DMS153 (cell line): ENCODE data around the gene IL34.
"Not testable (repeated sequence)": the region's sequence is repeated elsewhere in the genome, so short reads cannot be mapped to it uniquely, and the experiment has no call there.

Experiments used
- DNase-seq: peaks from one replicate; lab custom pipeline; 2025; lab: John Stamatoyannopoulos, UW

The IL34 gene

DNA sequence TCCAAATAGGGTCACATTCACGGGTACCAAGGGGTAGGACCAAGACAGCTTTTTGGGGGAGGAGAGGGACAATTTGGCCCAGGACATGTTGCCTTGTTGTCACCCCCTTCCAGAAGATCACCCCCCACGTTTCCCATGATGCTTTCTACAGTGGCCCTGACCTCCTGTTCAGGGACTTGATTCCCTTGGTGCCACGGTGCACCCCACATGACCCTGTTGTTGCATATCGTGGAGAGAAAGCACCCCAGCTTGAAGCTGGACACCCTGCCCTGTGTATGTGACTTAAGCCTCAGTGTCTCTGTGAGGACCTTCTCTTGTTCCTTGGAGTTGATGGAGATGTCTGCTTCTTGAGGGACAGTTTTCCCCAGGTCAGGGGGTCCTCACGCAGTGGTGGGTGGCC is 12.6 kb downstream of the IL34 start:
- DNase-seq: no peak

DNA sequence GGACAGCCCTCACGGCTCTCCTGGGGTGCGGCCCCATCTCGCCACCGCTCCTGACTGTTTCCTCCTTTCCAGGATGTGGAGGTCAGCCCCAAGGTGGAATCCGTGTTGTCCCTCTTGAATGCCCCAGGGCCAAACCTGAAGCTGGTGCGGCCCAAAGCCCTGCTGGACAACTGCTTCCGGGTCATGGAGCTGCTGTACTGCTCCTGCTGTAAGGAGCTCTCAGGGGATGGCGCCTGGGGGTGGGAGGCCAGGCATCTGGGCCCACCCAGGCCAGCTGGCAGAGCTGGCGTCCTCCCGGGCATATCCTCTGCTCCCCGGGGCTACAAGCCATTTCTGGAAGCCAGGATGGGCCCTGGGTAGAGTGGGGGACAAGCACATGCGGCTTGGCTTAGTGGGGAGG is 13.2 kb downstream of the IL34 start:
- no peak for DNase-seq

DNA sequence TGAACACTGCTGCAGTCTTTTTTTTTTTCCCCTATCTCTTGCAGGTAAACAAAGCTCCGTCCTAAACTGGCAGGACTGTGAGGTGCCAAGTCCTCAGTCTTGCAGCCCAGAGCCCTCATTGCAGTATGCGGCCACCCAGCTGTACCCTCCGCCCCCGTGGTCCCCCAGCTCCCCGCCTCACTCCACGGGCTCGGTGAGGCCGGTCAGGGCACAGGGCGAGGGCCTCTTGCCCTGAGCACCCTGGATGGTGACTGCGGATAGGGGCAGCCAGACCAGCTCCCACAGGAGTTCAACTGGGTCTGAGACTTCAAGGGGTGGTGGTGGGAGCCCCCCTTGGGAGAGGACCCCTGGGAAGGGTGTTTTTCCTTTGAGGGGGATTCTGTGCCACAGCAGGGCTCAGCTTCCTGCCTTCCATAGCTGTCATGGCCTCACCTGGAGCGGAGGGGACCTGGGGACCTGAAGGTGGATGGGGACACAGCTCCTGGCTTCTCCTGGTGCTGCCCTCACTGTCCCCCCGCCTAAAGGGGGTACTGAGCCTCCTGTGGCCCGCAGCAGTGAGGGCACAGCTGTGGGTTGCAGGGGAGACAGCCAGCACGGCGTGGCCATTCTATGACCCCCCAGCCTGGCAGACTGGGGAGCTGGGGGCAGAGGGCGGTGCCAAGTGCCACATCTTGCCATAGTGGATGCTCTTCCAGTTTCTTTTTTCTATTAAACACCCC is 13.8 kb downstream of the IL34 start:
- DNase-seq: no peak

DNA sequence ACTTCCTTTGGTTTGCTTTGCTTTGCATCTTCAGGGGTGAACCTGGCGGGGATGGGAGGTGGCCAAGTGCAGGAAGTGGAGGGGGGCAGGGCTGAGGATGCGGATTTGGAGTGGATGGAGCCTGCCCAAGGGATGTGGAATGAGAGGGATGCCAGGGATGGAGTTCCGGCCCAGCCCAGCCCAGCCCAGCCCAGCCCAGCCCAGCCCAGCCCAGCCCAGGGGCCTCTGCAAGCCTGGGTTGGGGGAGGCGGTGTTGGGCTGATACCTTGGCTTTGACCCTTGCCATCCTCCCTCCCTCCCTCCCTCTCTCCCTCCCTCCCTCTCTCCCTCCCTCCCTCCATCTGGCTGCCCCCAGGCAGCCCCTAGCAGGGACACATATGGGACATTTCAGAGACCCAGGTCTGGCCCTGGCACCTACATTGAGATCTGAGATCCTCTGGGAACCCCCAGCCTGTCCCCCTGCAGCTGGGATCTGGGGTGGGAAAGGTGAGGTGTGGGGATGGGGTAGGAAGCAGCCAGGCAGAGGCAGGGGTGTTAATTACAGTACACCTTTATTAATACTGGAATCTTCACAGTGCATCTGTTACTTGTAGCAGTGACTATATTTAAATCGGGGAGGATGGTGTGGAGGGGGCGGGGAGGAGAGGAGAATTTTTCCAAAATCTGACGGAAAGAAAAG is 14.5 kb downstream of the IL34 start:
- DNase-seq: no peak

DNA sequence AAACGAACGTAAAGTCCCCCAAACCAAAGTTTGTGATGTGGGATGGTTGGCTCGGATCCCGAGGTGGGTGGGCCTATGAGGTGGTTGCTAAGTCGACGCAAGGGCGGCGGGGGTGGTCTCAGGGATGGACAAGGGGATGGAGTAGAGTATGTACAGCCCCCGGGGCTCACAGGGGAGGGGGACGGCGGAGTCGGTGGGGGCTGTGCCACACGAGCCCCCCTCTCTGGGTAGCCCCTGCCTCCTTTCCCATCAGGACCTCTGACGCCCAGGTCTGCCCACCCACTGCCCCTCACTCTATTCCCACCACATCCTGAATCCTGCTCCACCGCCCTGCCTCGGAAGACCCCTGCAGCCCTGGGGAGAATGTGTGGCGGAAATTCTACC is 15.2 kb downstream of the IL34 start:
- no peak for DNase-seq

DNA sequence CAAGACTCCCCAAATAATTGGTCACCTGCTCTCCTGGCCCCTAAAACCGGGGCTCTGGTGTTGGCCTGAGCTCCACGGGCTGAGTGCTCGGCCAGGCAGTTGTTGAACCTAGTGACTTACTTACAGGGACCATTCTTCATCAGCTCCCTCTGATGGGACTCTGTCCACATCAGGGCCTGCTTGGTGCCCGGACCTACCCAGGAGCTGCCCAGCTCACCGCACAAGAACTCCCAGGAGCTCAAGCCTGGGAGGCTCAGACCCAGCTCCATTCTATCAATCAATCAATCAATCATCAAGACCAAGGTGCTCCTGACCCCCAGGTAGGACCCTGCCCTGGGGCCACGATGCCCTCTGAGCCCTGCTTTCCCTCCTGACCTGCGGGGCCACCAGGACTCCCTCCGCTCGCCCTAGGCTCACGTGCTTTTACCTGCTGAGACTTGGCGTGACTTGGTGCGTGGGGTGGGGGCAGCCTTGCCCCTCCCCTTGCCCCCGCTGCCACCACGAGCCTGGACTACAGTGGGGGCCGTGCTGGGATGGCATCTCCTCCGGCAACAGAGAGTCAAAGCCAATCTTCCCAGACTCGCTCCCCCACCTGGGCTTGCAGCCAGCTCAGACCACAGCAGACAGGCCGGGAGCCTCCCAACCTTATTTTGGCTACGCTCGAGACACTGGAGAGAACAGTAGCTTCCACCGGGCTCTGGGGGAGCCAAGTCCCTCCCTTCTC is 15.7 kb downstream of the IL34 start:
- DNase-seq: no peak

DNA sequence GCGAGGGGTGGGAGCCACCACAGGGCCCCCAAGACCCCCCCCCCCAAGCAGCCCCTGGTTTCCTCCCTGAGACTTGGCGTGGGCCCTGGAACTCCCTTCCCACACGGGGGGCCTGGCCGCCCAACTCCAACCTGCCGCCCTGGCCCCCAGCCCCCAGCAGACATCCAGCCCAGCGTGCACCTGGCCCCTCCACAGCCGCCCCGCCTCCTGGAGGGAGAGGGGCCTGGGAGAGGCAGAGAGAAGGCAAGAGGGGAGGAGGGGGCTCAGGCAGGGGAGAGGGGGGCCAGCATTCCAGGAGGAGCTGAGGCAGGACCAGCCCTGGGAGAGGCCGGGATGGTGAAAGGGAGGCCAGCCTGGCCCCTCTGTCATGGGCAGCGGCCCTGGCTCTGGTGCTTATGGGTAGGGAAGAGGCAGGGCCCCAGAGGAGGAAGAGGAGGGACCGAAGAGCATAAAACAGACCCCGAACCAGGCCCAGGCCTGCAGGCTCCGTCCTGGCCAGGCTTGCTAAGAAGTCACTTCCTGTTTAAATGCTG is 16.7 kb downstream of the IL34 start:
- no peak for DNase-seq

DNA sequence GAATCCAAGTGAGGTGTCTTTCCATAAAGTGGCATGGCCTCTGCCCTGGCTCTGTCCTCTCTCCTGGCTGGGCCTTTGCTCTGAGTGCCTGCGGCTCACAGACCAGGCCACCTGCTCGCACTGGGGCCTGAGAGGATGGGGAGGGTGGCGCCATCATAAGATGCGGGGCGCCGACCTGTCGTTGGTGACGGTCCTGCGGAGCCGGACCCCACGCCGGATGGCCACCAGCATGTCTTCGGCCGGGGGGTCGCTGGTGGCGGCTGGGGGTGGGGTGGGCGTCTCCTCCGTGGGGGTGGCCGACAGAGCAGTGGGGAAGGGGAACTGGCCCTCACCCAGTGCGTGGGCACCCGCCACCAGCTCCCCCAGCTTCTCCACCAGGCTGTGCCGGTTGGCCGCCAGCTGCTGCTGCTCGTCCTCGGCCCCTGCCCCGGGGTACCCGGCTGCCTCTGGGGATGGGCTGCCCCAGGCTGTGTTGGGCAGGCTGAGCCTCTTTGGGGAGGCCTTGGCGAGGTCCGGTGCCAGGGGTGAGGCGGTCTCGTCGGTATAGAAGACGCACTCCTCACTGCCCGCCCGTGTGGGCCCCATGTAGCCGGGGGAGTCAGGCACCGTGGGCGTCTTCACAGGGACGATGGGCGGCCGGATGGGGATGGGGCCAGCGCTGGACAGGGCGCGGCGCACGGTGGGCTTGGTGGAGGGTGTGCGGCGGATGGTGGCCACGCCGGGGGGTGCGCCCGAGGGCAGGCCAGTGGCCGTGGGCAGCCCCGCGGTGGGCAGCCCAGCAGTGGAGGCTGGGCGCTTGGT is 17.4 kb downstream of the IL34 start:
- DNase-seq: no peak

DNA sequence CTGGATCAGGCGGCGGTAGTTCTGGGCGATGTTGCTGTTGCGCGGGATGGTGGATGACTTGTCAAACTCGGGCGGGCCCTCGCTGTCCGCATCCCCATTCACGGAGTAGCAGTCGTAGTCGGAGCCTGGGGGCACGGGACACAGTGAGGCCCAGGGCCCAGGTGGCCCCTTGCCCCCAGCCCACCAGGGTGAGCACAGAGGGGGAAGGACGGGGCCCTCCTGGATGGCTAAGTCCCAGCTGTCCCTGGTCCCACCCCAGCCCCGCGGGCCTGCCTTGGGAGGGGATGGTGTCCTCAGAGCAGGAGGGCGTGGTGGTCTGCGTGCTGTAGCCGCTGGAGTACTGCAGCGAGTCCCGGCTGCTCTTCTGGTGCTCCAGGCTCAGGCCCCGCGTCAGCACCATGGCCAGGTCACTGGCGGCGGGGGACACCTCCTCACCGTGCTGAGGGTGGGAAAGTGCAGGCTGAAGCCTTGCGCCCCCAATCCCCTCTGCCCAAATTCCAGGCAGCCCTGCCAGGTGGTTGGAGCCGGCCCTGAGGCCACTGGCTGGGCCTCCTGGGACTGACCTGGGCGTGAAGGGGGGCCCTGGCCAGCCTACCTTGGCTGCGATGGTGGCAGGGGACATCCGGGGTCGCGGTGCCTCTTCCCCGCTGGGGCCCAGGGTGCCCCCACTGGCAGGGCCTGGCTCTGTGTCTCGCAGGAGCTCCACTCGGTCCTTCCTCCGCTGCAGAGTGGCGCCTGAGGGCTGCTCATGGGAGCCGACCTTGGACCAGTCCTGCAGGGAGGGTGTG is 18.2 kb downstream of the IL34 start:
- no peak for DNase-seq

DNA sequence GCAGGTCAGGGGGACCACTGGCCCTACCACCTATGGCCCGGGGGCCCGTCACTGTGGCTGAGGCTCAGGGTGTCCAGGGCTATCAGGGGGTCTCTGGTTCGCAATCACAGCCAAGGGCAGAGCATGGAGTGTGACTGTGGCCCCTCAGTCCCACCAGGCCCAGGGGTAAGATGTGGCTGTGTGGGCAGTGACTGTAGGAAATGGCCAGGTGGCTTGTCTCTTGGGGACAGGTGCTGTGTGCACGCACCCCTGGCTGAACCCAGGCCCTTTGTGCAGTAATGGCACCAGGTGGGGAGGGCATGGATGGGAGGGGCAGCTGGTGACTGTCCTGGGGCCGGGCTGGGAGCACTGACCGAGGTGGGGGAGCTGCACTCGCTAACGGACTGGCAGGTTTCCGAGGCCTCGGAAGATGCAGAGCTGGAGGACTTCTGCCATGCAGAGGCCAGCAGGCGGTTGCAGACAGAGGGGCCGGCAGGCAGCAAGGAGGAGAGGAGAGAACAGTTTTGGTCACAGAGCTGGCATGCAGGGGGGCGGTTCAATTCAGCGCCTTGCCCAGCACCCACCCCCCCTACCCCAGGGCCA is 18.8 kb downstream of the IL34 start:
- DNase-seq: no peak

DNA sequence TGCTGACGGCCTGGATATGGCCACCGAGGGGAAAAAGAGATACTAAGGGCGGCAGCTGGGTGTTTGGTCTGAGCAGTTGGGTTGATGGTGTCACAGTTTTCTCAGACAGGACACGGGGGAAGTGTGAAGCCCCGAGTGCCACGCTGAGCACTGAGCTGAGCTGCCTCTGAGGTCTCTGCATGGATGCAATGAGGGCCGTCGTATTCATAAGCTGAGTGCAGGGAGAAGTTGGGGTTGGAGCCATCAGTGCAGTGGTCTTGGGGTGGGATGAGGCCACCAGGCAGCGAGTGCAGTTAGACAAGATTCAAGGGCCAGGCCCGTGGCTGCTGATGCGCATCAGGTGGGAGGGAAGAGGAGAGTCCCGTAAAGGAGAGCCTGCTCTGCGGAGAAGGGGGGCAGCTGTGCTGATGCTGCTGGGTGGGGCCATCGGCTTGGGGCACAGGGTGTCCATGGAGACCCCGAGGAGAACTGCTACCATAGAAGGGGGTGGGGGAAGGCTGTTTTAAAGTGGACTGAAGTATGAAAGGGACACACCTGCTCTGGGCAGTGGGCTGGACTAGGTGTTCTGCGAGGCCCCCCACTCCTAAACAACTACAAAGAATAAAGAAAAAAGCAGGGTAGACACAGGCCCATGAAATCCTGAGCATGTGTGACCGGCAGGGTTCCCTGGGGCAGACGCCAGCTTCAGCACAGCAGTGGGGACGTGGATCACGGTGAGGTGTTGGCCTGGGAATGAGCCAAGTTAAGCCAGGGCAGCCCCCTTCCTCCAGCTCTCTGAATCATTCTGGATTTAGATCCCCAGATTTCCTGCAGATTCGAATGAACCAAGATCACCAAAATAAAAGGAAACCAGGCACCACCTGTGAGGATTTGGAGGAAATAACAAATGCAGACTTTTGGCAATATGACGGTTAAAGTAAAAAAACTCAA is 19.7 kb downstream of the IL34 start:
- DNase-seq: no peak

DNA sequence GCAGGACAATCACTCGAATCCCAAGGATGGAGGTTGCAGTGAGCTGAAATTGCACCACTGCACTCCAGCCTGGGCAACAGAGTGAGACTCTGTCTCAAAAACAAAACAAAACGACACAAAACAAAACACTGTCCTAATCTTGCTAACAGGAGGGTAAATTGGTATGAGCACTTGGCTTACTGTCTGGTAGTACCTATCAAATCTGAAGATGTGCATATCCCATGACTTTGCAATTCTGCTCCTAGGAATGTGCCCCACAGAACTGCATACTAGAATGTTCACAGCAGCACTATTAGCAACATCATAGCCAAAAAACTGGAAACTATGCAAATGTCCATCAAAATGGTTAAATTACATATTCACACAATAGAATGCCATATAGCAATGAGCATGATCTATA is 23.8 kb downstream of the IL34 start:
- no peak for DNase-seq

DNA sequence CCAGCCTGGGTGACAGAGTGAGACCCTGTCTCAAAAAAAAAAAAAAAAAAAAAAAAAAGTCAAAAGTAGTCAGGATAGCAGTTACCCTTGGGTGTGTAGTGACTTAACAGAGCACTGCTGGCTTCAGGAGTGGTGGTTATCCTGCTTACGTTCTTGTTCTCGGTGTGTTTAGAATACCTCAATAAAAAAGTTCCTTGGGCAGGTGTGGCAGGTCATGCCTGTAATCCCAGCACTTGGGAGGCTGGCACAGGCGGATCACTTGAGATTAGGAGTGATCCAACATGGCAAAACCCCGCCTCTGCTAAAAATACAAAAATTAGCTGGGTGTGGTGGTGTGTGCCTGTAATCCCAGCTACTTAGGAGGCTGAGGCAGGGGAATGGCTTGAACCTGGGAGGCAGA is 24.6 kb downstream of the IL34 start:
- not testable (repeated sequence) for DNase-seq

DNA sequence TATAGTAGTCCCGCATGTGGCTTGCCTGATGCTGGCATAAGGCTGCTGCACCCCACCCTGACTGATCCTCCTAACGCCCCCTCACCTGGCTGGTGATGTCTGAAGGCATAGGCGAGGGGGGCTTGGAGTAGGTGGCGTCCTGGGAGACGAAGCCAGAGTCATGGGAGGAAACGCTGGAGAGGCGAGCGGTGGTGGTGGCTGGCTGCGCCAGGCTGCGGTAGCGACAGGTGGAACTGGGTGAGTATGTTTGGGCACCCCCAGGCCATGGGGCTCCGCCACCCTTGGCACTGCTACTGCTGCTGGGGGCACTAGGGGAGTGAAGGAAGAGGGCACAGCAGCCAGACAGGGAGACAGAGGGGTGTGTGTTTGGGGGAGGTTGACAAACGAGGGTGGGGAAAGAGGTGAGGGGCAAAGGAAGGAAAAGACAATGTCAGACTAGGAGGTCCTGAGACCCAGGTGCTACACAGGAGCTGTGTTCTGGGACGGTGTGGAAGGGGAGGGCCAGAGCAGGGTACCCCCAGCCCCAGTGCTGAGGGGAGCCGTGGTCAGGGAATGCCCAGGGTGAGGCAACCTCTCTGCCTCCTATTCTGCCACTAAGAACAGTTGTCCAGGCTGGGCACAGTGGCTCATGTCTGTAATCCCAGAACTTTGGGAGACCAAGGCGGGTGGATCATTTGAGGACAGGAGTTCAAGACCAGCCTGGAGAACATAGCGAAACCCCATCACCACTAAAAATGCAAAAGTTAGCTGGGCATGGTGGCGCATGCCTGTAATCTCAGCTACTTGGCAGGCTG is 28.1 kb downstream of the IL34 start:
- DNase-seq: no peak

DNA sequence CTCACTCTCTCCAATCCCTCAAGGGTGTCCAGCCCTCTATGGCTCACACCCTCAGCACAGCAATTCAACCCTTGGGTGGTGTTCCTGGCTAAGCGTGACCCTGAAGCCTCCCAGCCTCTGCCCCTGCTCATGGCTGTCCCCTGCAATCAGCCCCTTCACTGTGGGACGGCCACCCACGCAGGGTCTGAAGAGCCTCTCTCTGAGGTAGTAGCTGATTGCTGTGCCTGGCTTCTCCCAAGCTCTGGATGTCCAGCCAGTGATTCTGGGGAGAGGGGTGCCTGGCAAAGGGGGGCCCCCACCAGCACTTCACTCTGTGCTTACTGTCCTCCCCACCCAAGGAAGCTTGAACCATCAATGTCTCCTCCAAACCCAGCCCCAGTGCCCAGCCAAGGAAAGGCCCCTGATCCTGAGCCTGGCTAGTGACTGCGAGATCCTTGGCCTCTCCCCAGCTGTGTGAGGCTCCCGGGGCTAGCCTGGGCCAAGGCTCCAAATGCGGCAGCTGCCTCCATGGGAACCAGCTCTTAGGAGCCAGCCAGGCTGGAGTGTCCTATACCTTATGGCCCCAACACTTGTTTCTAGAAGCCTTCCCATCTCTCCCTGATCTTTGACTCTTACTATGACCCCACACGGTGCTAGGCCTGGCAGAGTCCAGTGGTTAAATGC is 29.6 kb downstream of the IL34 start:
- no peak for DNase-seq

DNA sequence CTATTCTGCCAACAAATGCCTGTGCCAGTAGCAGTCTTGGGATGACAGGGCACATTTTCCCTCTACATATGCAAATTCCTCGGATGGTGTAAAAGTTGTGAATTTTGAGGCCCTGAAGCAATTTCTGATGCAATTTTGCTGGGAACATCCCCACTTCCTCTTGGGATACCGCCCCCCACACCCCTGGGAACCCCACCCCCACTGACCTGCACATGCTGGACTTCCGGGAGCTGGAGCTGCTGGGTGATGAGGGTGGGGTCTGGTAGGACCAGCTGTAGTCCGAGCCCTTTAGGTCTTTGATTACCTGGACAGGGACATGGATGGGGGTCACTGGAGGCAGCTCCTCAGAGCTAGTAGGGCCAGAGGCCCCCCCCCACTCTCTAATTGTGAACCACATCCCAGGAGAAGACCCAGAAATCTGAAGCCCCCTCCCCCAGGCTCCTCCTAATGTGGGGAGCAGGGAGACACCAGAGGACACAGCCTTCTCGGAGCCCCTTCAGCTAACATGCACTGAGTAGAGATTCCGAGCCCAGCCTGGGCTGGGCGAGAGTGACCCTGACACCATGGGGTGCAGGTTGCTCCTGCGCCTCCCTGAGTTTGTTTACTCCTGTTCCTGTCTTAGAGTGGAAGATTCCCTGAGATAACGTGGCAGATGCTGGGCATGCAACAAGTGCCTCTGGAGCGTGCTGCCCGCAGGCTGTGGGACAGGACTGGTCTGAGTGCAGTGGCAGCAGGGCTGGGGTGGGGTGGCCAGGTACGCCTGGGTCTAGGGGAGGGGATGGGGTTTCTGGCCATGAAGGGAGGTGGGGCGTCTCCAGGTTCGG is 30.5 kb downstream of the IL34 start:
- DNase-seq: no peak

DNA sequence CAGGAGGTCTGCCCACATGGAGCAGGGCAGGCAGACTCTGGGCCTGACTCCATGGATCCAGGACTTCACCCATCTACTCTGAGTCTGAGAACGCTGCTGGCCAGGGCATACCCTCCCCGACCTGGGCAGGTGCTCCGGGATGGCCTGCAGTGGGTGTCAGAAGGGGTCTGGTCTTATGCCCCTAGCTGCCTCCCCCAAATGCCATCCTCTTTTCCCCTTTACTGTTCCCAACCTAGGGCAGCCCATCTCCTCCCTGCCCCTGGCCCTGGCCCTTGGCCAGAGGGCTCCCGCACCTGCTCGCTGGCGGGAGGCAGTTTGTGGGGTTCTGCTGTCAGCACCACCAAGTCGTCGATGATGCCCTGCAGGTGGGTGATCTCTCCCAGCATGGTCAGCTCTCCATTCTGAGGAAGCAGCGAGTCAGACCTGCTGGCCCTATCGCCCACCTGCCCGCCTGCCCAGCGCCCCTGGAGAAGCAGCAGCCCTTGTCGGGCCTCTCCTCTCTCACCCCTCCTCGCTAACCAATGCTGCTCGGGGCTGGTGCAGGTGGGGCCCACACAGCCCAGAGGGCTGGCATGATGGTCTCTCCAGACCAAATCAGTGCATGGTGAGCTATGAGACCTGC is 31.3 kb downstream of the IL34 start:
- DNase-seq: no peak
